RWPE2 (cell line): ENCODE measurements around the gene DIP2C.

Experiments used
- ATAC-seq: fragments of 200-7000 bp; cut with Tn5 transposase; 3 replicates; pipeline ENCODE4 v1.9.1; 2021; ENCODE audit warnings: low read depth
- DNase-seq: peaks from one replicate; pipeline ENCODE4 v3.0.0-alpha.2; 2020; ENCODE audit warnings: low spot score
- H3K27ac ChIP-seq: fragments of 450-650 bp; 2 replicates; pipeline ENCODE4 v1.5.1; 2017; ENCODE audit warnings: mild to moderate bottlenecking; ENCODE audit not compliant: poor library complexity, severe bottlenecking
- H3K27me3 ChIP-seq: fragments of 250-450 bp; sonication (Bioruptor Pico); 2 replicates; pipeline ENCODE4 v1.5.1; 2021; ENCODE audit warnings: mild to moderate bottlenecking, moderate library complexity; ENCODE audit not compliant: insufficient read depth, poor library complexity, severe bottlenecking
- H3K36me3 ChIP-seq: fragments of 250-450 bp; sonication (Bioruptor Pico); 2 replicates; pipeline ENCODE4 v1.5.1; 2020; ENCODE audit warnings: low read depth, mild to moderate bottlenecking, moderate library complexity
- H3K4me1 ChIP-seq: fragments of 250-450 bp; sonication (Bioruptor Pico); 2 replicates; pipeline ENCODE4 v1.5.1; 2021; ENCODE audit warnings: mild to moderate bottlenecking, moderate library complexity; ENCODE audit not compliant: insufficient read depth, poor library complexity, severe bottlenecking
- H3K4me3 ChIP-seq: fragments of 250-450 bp; sonication (Bioruptor Pico); 2 replicates; pipeline ENCODE4 v1.5.1; 2021; ENCODE audit warnings: mild to moderate bottlenecking, moderate library complexity; ENCODE audit not compliant: severe bottlenecking
- H3K9me3 ChIP-seq: fragments of 250-450 bp; sonication (Bioruptor Pico); 2 replicates; pipeline ENCODE4 v1.5.1; 2021; ENCODE audit warnings: mild to moderate bottlenecking, moderate library complexity; ENCODE audit not compliant: severe bottlenecking
- TF ChIP-seq, protein P1 (sequence below): fragments of 450-650 bp; IDR thresholded peaks from one replicate; pipeline ENCODE4 v1.5.1; 2017; ENCODE audit warnings: mild to moderate bottlenecking, moderate library complexity; ENCODE audit not compliant: poor library complexity, severe bottlenecking

DIP2C gene

DNA sequence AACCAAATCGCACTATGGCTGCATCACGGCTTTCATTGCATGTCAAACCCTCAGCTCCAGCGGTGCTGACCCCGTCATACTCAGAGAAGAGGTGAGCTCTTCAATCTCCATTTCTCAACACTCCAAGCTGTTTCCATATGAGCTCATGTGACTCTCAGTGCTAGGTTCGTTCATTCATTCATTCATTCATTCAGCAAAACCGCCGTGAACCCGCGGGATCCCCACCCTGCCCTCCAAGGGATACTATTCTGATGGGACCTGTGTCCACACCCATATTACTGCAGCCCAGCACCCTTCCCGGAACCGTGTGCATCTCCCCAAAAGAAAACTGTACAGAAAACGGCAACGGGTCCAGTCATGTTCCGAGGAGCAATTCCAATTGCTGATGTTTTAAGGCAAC lies 184.7 kb downstream of the DIP2C start:
- Histone ChIP-seq H3K36me3 (no peaks in the 10 kb centered on the region), H3K27ac (no peak overlapping the region), H3K9me3 (no peaks in the 10 kb centered on the region), H3K4me1 (peaks cover 4% of the 10 kb centered on the region), H3K27me3 (no peaks in the 10 kb centered on the region), H3K4me3 (no peak overlapping the region)
- no peak for ATAC-seq
- peak; percentile 9 for DNase-seq
- TF ChIP-seq, protein P1, sequence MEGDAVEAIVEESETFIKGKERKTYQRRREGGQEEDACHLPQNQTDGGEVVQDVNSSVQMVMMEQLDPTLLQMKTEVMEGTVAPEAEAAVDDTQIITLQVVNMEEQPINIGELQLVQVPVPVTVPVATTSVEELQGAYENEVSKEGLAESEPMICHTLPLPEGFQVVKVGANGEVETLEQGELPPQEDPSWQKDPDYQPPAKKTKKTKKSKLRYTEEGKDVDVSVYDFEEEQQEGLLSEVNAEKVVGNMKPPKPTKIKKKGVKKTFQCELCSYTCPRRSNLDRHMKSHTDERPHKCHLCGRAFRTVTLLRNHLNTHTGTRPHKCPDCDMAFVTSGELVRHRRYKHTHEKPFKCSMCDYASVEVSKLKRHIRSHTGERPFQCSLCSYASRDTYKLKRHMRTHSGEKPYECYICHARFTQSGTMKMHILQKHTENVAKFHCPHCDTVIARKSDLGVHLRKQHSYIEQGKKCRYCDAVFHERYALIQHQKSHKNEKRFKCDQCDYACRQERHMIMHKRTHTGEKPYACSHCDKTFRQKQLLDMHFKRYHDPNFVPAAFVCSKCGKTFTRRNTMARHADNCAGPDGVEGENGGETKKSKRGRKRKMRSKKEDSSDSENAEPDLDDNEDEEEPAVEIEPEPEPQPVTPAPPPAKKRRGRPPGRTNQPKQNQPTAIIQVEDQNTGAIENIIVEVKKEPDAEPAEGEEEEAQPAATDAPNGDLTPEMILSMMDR, result no peak

GRCh38 chr10:504121-504611 lies 185.3 kb downstream of the DIP2C start:
- no peaks in the 10 kb centered on the region for H3K36me3 ChIP-seq
- H3K4me3 ChIP-seq, result no peak overlapping the region
- TF ChIP-seq, protein P1, result no peak
- no peaks in the 10 kb centered on the region for H3K27me3 ChIP-seq
- no peaks in the 10 kb centered on the region for H3K9me3 ChIP-seq
- DNase-seq (peak; percentile 15), ATAC-seq (no peak)
- H3K4me1 ChIP-seq, result peaks cover 4% of the 10 kb centered on the region
- H3K27ac ChIP-seq, result no peak overlapping the region

- H3K4me3 ChIP-seq, result no peak overlapping the region
- no peak overlapping the region for H3K27ac ChIP-seq
- TF ChIP-seq, protein P1, result no peak
- H3K36me3 ChIP-seq, result no peaks in the 10 kb centered on the region
- ATAC-seq (peak; percentile 51; the same call in 2 of the 3 replicates), DNase-seq (no peak)
- peaks cover 4% of the 10 kb centered on the region for H3K4me1 ChIP-seq
- no peaks in the 10 kb centered on the region for H3K9me3 ChIP-seq
- no peaks in the 10 kb centered on the region for H3K27me3 ChIP-seq
Observed at GRCh38 chr10:501596-501995, 187.9 kb downstream of the DIP2C start.

DNA sequence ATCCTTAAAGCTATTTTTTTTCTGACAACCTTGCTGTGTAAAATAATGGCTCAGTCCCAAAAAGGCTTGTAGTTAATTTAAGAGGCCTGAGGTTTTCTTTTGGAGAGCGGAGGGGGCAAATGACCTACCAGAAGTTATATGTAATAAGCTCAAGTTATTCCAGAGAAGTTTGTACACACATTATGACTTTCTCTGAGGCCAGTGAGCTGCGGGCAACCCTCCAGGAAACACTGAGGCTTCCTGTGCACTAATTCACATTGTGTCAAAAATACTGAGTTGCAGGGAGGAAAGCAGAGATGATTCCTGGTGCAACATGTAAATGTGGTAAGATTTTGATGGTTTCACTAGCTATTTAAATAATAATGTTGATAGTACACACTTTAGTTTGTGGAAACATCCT lies 188.6 kb downstream of the DIP2C start:
- ATAC-seq (no peak), DNase-seq (no peak)
- Histone ChIP-seq H3K27me3 (no peaks in the 10 kb centered on the region), H3K27ac (no peak overlapping the region), H3K4me1 (peaks cover 4% of the 10 kb centered on the region), H3K4me3 (no peak overlapping the region), H3K9me3 (no peaks in the 10 kb centered on the region), H3K36me3 (no peaks in the 10 kb centered on the region)
- TF ChIP-seq, protein P1, result no peak

DNA sequence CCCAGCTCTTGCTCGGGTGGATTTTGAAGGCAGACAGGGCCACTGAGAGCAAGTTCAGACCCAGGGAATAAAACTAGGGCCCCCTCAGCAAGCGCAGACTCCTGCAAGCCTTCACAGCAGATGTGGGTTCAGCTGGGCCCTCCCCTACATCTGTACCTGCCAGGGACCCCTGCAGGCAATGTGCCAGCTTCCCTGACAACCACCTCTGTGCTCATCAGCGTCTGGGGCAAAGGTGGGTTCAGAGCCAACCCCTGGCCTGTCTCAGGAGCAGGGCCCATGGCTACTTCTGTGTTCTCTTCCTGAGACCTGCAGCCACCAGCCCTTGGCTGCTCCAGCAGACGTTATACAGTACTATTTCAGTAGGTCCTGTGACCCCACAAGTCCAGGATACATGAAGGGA lies 189.5 kb downstream of the DIP2C start:
- no peaks in the 10 kb centered on the region for H3K36me3 ChIP-seq

More for the DNA sequence above, 189.5 kb downstream of the DIP2C start:
- TF ChIP-seq, protein P1, result no peak
- ATAC-seq (no peak), DNase-seq (peak; percentile 24)
- Histone ChIP-seq H3K27ac (no peak overlapping the region), H3K4me3 (no peak overlapping the region), H3K9me3 (no peaks in the 10 kb centered on the region), H3K27me3 (no peaks in the 10 kb centered on the region), H3K4me1 (peaks cover 4% of the 10 kb centered on the region)
